Uterus (tissue), 4 donors: ENCODE data around the gene LPP. TPM values are rescaled to one million over a fixed set of nuclear protein-coding genes. Genes with fewer than 3 reads are reported as not detected.

Source experiments
- microRNA counts, 2 donors: library from miRNA; unstranded; fragments of <30 nt; microRNA quantifications; one replicate each; lab custom pipeline; 2016 to 2017
- microRNA-seq: library from miRNA; unstranded; fragments of <30 nt; microRNA quantifications from one replicate; pipeline ENCODE4, GENCODE V29; 2016; ENCODE audit warnings: borderline microRNAs expressed, borderline replicate concordance
- small RNA-seq: library from RNA; depleted of rRNA; stranded (forward); fragments of <200 nt; gene quantifications from one replicate; pipeline ENCODE3, GENCODE V24; 2016
- total RNA-seq, 4 donors: library from RNA; depleted of rRNA in 3 of 4; stranded (reverse); fragments of >200 nt in 3 of 4; gene quantifications; one replicate each; pipeline versions ENCODE4 v1.1.0 to v1.2.4, GENCODE V29; 2014 to 2023
- donor health status: DM: yes; HTN: yes; CAD: no.

Gene LPP
- total RNA-seq, 4 donors from 2014 or later = 180 to 1,374 (median 712) TPM

MicroRNAs within 50 kb of the gene (microRNA counts, 767-probe panel; counts per million panel counts)
- microRNA hsa-miR-28-3p (lab: Ali Mortazavi, UCI) (5,476 to 7,109 counts per million in 2 donors), microRNA hsa-miR-28-5p (lab: Ali Mortazavi, UCI) (6,596 to 7,568 counts per million in 2 donors)

Small RNAs within 50 kb of the gene (microRNA-seq; reads per million reads assigned to microRNA genes)
- gene MIR28 = 12,896 reads per million, percentile 93 among the genes with 10 or more reads in this experiment

Small RNAs within 50 kb of the gene (small RNA-seq; reads per million reads assigned to genes)
- gene MIR28 = 3,100 reads per million, percentile 99 among the genes with 10 or more reads in this experiment
